Sigmoid colon (tissue), 7 donors: ENCODE measurements around the gene ROMO1. TPM values are rescaled to one million over a fixed set of nuclear protein-coding genes. Genes with fewer than 3 reads are reported as not detected.

Experiments
- DNase-seq: peaks from one replicate; pipeline ENCODE4 v3.0.0-alpha.2; 2019
- H3K27ac ChIP-seq, 4 donors: fragments of 200-600 bp; sonication (generic); one replicate each; pipeline ENCODE4 v1.5.1; 2016 to 2019; ENCODE audit warnings: mild to moderate bottlenecking in 1 of 4
- H3K27me3 ChIP-seq, 3 donors: fragments of 200-600 bp; sonication (generic); one replicate each; pipeline ENCODE4 v1.5.1; 2019; ENCODE audit warnings: mild to moderate bottlenecking in 1 of 3
- H3K36me3 ChIP-seq, 4 donors: fragments of 200-600 bp; sonication (generic); one replicate each; pipeline ENCODE4 v1.5.1; 2016 to 2019
- H3K4me1 ChIP-seq, 4 donors: fragments of 200-600 bp; sonication (generic); one replicate each; pipeline ENCODE4 v1.5.1; 2017 to 2019
- H3K4me3 ChIP-seq, 4 donors: fragments of 200-600 bp; sonication (generic); one replicate each; pipeline ENCODE4 v1.5.1; 2017 to 2019; ENCODE audit warnings: mild to moderate bottlenecking in 2 of 4, moderate library complexity in 1 of 4
- H3K9me3 ChIP-seq, 4 donors: fragments of 200-600 bp in 3 of 4; sonication (generic) in 3 of 4; one replicate each; pipeline versions ENCODE4 v1.5.1 to v1.6.1; 2013 to 2019
- EP300 ChIP-seq, 4 donors: sonication (generic); formaldehyde crosslinking; IDR thresholded peaks; one replicate each; pipeline ENCODE4 v1.6.1; 2017; ENCODE audit warnings: antibody characterized with exemption in 4 of 4
- POLR2A ChIP-seq, 2 donors: fragments of 450-650 bp; IDR thresholded peaks; one replicate each; pipeline ENCODE4 v1.6.1; 2016; ENCODE audit warnings: antibody characterized with exemption in 2 of 2, mild to moderate bottlenecking in 2 of 2, moderate library complexity in 2 of 2
- POLR2AphosphoS5 ChIP-seq, 4 donors: sonication (generic); formaldehyde crosslinking; IDR thresholded peaks; one replicate each; pipeline ENCODE4 v1.6.1; 2017; ENCODE audit warnings: antibody characterized with exemption in 4 of 4
- WGBS, 2 donors: extraction: QIAGEN DNeasy Blood & Tissue Kit; methylation state at CpG; one replicate each; pipeline ENCODE4 v1.1.7; 2013; 5-methylcytosine and 5-hydroxymethylcytosine counted together
- intact Hi-C: fragments of 100-400 bp; cut with DNase I; formaldehyde crosslinking; loops from one replicate; pipeline ENCODE4 v1.15.1; 2023
- polyA plus RNA-seq, 3 donors: library from polyadenylated mRNA; stranded (reverse); fragments of 200-250 nt; gene quantifications; one replicate each; pipeline ENCODE4 v1.2.3, GENCODE V29; 2013
- total RNA-seq, 4 donors: library from RNA; depleted of rRNA; stranded (reverse); fragments of >200 nt; gene quantifications; one replicate each; pipeline ENCODE4 v1.1.0, GENCODE V29; 2016
- TF ChIP-seq, protein P1 (sequence below), 4 experiments: fragments of 450-650 bp in 3 of 4; fragments of 200-600 bp in 1 of 4; IDR thresholded peaks; one replicate each; pipeline ENCODE4 v1.5.1; 2016 to 2019; ENCODE audit warnings: antibody characterized with exemption in 4 of 4, mild to moderate bottlenecking in 3 of 4, moderate library complexity in 2 of 4
- donor health status: healthy with polysubstance abuse.
- donor health status: Bipolar disorder and iron deficiency.
- donor health status: healthy.

Gene ROMO1
- total and polyA plus RNA-seq, 7 donors = 206 to 621 (median 486) TPM

DNA sequence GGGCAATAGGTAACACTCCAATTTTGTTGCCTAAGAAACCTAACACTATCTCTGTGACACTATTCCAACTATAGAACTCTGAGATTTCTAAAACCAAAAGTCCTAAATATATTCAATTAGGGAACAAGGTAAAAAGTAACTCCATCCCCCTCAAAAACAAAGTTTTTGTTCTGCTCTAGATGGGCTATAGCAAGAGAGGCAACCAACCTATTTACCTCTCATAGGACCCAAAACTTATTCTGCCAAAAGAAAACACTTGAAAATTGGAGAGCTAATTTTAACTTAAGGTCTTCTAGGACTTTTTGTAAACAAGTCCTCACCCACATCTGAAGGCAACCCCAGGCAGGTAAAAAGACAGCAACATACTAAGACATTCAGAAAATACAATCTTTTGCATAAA, 35.2 kb downstream of the ROMO1 start:
- Histone ChIP-seq H3K27me3 (no peaks in the 10 kb centered on the region), H3K36me3 (peaks cover 26 to 100% (median 61%) of the 10 kb centered on the region in 4 donors), H3K9me3 (no peaks in the 10 kb centered on the region), H3K4me1 (peaks cover 0 to 94% (median 92%) of the 10 kb centered on the region in 4 donors), H3K27ac (no peak overlapping the region), H3K4me3 (no peak overlapping the region)
- no peak for DNase-seq
- intact Hi-C loops = no loop called here
- TF ChIP-seq POLR2AphosphoS5 (IDR thresholded peaks at IDR 0.05) = no peak
- TF ChIP-seq EP300 (IDR thresholded peaks at IDR 0.05) = no peak
- TF ChIP-seq, protein P1, sequence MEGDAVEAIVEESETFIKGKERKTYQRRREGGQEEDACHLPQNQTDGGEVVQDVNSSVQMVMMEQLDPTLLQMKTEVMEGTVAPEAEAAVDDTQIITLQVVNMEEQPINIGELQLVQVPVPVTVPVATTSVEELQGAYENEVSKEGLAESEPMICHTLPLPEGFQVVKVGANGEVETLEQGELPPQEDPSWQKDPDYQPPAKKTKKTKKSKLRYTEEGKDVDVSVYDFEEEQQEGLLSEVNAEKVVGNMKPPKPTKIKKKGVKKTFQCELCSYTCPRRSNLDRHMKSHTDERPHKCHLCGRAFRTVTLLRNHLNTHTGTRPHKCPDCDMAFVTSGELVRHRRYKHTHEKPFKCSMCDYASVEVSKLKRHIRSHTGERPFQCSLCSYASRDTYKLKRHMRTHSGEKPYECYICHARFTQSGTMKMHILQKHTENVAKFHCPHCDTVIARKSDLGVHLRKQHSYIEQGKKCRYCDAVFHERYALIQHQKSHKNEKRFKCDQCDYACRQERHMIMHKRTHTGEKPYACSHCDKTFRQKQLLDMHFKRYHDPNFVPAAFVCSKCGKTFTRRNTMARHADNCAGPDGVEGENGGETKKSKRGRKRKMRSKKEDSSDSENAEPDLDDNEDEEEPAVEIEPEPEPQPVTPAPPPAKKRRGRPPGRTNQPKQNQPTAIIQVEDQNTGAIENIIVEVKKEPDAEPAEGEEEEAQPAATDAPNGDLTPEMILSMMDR (IDR thresholded peaks at IDR 0.05) = no peak
- TF ChIP-seq POLR2A (IDR thresholded peaks at IDR 0.05) = no peak

DNA sequence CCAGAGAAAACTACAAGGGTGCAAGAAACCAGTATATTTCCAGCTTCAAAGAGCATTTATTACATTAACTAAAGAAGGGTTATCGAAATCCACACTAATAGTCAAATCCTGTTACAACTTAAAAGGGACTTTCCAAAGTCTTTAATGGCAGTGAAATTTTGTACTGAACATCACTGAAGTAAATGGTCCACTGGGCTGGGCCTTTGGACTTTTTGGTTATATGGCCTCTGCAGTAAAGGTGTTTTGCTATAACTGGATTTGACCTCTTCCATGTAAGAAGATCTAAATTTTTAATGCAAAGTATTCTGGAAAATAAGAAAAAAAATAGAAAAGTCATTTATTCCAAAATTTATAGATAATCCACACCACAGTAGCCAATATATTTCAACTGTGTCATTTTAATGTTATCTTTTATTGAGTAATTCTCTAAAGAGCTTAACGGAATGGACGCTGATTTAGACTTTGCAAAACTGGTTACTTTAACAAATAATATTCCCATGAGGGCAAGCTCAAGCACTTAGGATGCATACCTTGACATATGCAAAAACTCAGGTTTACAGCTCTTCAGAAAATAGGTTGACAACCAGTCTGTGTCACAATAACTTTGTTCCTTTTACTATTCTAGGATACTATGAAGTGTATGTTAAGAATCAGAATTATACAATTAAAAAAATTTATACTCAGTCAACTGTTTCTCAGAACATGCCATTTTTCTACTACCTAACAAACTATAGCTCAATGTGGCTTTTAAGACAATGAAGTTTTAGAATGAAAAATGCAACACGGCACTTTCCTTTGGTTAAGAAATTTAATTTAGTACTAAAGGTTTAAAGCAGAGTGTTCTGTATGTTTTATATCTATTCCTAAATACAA, 35.8 kb downstream of the ROMO1 start:
- Histone ChIP-seq H3K4me1 (peaks cover 0 to 94% (median 93%) of the 10 kb centered on the region in 4 donors), H3K27ac (peak overlapping the region in 1 of 4 donors; percentile 35), H3K9me3 (no peaks in the 10 kb centered on the region), H3K27me3 (no peaks in the 10 kb centered on the region), H3K36me3 (peaks cover 26 to 100% (median 59%) of the 10 kb centered on the region in 4 donors), H3K4me3 (no peak overlapping the region)
- no peak for DNase-seq
- intact Hi-C loops = loop anchor here (5.0 kb wide), 1 partner anchor 133 kb away; no protein-coding TSS in a partner anchor
- WGBS, 2 donors = 75 to 77% methylated on average over 4 of the region's 4 CpGs
- TF ChIP-seq POLR2A (IDR thresholded peaks at IDR 0.05) (no peak), EP300 (IDR thresholded peaks at IDR 0.05) (no peak), POLR2AphosphoS5 (IDR thresholded peaks at IDR 0.05) (no peak)
- TF ChIP-seq, protein P1 (IDR thresholded peaks at IDR 0.05) = no peak

DNA sequence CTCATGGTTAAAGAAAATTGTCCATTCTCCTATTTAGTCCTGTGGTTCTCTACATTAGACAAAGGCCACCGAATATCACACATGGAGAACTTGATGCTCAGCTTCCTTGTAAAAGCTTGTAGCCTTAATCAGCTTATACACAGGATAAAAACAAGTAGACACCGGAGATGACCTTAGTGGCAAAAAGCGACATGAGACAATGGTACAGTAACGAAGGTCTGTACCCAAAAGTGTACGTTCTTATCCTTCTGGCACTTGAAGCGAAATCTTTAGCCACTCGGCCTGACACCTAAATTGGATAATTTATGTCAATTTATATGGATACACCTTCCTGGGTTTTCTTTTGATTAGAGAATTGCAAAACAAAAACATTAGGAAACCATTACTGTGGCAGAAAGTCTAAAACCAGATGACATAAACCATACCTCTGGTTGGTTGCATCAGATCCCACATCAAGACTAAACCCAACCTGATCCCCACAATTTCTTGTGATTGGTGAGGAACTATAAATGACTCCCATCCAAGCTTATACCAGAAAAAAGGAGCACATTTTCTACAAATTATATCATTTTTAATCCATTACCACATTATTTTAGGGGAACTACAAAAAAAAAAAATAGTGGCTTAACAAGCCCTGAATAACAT, 36.7 kb downstream of the ROMO1 start:
- WGBS, 2 donors = 64 to 76% methylated on average over 7 of the region's 7 CpGs
- no peaks in the 10 kb centered on the region for H3K27me3 ChIP-seq
- TF ChIP-seq, protein P1 (IDR thresholded peaks at IDR 0.05) = no peak
- TF ChIP-seq EP300 (IDR thresholded peaks at IDR 0.05) = no peak
- TF ChIP-seq POLR2AphosphoS5 (IDR thresholded peaks at IDR 0.05) = no peak
- TF ChIP-seq POLR2A (IDR thresholded peaks at IDR 0.05) = no peak
- intact Hi-C loops = loop anchor here (5.0 kb wide), 1 partner anchor 134 kb away; no protein-coding TSS in a partner anchor
- H3K4me3 ChIP-seq = peak overlapping the region in 1 of 4 donors; percentile 0
- H3K36me3 ChIP-seq = peaks cover 22 to 98% (median 62%) of the 10 kb centered on the region in 4 donors
- H3K9me3 ChIP-seq = no peaks in the 10 kb centered on the region
- no peak for DNase-seq
- peaks cover 0 to 92% (median 91%) of the 10 kb centered on the region in 4 donors for H3K4me1 ChIP-seq
- peak overlapping the region in 2 of 4 donors; percentile 18 to 35 for H3K27ac ChIP-seq

DNA sequence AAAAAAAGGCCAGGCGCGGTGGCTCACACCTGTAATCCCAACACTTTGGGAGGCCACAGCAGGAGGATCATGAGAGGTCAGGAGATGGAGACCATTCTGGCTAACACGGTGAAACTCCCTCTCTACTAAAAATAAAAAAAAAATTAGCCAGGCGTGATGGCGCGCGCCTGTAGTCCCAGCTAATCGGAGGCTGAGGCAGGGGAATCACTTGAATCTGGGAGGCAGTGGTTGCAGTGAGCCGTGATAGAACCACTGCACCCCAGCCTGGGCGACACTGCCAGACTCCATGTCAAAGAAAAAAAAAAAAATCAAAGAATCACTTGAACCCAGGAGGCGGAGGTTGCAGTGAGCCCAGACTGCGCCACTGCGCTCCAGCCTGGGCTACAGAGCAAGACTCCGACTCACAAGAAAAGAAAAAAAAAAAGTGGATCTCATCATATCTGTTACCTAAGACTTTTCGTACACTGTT, 38.7 kb downstream of the ROMO1 start:
- intact Hi-C loops = loop anchor here (2.0 to 5.0 kb wide), 2 partner anchors 13 to 136 kb away; no protein-coding TSS in a partner anchor
- Histone ChIP-seq H3K4me1 (peaks cover 0 to 76% (median 73%) of the 10 kb centered on the region in 4 donors), H3K27me3 (no peaks in the 10 kb centered on the region), H3K9me3 (no peaks in the 10 kb centered on the region), H3K36me3 (peaks cover 12 to 79% (median 52%) of the 10 kb centered on the region in 4 donors), H3K4me3 (no peak overlapping the region), H3K27ac (peak overlapping the region in 1 of 4 donors; percentile 94)
- no peak for DNase-seq
- WGBS, 2 donors = 93 to 94% methylated on average over 15 of the region's 15 CpGs
- TF ChIP-seq, protein P1 (IDR thresholded peaks at IDR 0.05) = no peak
- TF ChIP-seq POLR2AphosphoS5 (IDR thresholded peaks at IDR 0.05) (no peak), POLR2A (IDR thresholded peaks at IDR 0.05) (no peak), EP300 (IDR thresholded peaks at IDR 0.05) (no peak)
